PC-3 (cell line): ENCODE measurements around the gene CRNKL1. TPM values are rescaled to one million over a fixed set of nuclear protein-coding genes. Genes with fewer than 3 reads are reported as not detected.

Experiments used
- ATAC-seq: fragments of 200-7000 bp; cut with Tn5 transposase; 2 replicates; pipeline ENCODE4 v1.9.1; 2020; ENCODE audit warnings: mild to moderate bottlenecking, moderate library complexity
- BruUV-seq: library from RNA; stranded (reverse); fragments of 400-500 nt; replicated peaks from 2 replicates; lab custom pipeline; 2021; lab: Mats Ljungman, UMichigan
- CTCF ChIA-PET: fragments of 300-600 bp; sonication (Branson Sonifier 250); formaldehyde crosslinking; loops from one replicate; lab custom pipeline; 2022; ENCODE audit warnings: antibody characterized with exemption; lab: Charles Lee
- POLR2A ChIA-PET: fragments of 300-600 bp; sonication (Branson Sonifier 250); formaldehyde crosslinking; loops from one replicate; lab custom pipeline; 2022; ENCODE audit warnings: antibody characterized with exemption; ENCODE audit not compliant: unreplicated experiment; lab: Charles Lee
- DNase-seq: peaks from one replicate; pipeline ENCODE4 v3.0.0-alpha.2; 2015
- H2AFZ ChIP-seq: fragments of 300-600 bp; sonication (generic); 2 replicates; pipeline ENCODE4 v1.6.0; 2016; ENCODE audit warnings: antibody characterized with exemption, low read length
- H3F3A ChIP-seq: fragments of 300-600 bp; sonication (generic); one replicate; pipeline ENCODE4 v1.6.0; 2017; ENCODE audit warnings: antibody characterized with exemption, low read length, control low read depth, mild to moderate bottlenecking; ENCODE audit not compliant: unreplicated experiment
- H3K27ac ChIP-seq: fragments of 300-600 bp; sonication (generic); 2 replicates; pipeline ENCODE4 v1.5.1; 2016; ENCODE audit warnings: mild to moderate bottlenecking, low read length
- H3K27me3 ChIP-seq: fragments of 300-600 bp; sonication (generic); 2 replicates; pipeline ENCODE4 v1.6.1; 2016; ENCODE audit warnings: low read length, mixed read lengths
- H3K36me3 ChIP-seq: fragments of 300-600 bp; sonication (generic); 2 replicates; pipeline ENCODE4 v1.6.1; 2016; ENCODE audit warnings: low read depth, mixed run types, low read length, mixed read lengths
- H3K4me1 ChIP-seq: fragments of 300-600 bp; sonication (generic); 2 replicates; pipeline ENCODE4 v1.5.1; 2016; ENCODE audit warnings: low read length; ENCODE audit not compliant: insufficient read depth
- H3K4me2 ChIP-seq: fragments of 300-600 bp; sonication (generic); 2 replicates; pipeline ENCODE4 v1.6.0; 2016; ENCODE audit warnings: low read length
- H3K4me3 ChIP-seq: fragments of 300-600 bp; sonication (generic); 2 replicates; pipeline ENCODE4 v1.5.1; 2016; ENCODE audit warnings: mild to moderate bottlenecking, low read length, mixed read lengths
- H3K79me2 ChIP-seq: fragments of 300-600 bp; sonication (generic); 2 replicates; pipeline ENCODE4 v1.6.1; 2017; ENCODE audit warnings: low read length, mixed read lengths
- H3K9ac ChIP-seq: fragments of 300-600 bp; sonication (generic); 2 replicates; pipeline ENCODE4 v1.6.0; 2016; ENCODE audit warnings: mild to moderate bottlenecking, low read length
- H3K9me2 ChIP-seq: fragments of 300-600 bp; sonication (generic); replicated peaks from 2 replicates; pipeline ENCODE4 v1.6.1; 2016; ENCODE audit warnings: mixed run types, low read length, mixed read lengths
- H3K9me3 ChIP-seq: fragments of 300-600 bp; sonication (generic); 2 replicates; pipeline ENCODE4 v1.6.1; 2016; ENCODE audit warnings: low read length, mixed read lengths
- H4K20me1 ChIP-seq: fragments of 300-600 bp; sonication (generic); 2 replicates; pipeline ENCODE4 v1.6.1; 2016; ENCODE audit warnings: low read length, mixed read lengths
- CTCF ChIP-seq: fragments of 300-600 bp; sonication (generic); conservative IDR thresholded peaks from 2 replicates; pipeline ENCODE4 v1.5.1; 2017; ENCODE audit warnings: antibody characterized with exemption, low read depth, mild to moderate bottlenecking, low read length
- EZH2 ChIP-seq: fragments of 300-600 bp; sonication (generic); IDR thresholded peaks from one replicate; pipeline ENCODE4 v1.6.1; 2017; ENCODE audit warnings: antibody characterized with exemption, mild to moderate bottlenecking, low read length; ENCODE audit not compliant: unreplicated experiment
- EZH2phosphoT487 ChIP-seq: fragments of 300-600 bp; sonication (generic); IDR thresholded peaks from 2 replicates; pipeline ENCODE4 v1.6.1; 2018; ENCODE audit warnings: mild to moderate bottlenecking, antibody characterized with exemption, low read length, borderline replicate concordance
- intact Hi-C: fragments of 100-400 bp; cut with micrococcal nuclease; formaldehyde crosslinking; loops from 2 replicates; pipeline ENCODE4 v1.9.0; 2023
- total RNA-seq: library from RNA; depleted of rRNA; stranded (reverse); fragments of >200 nt; gene quantifications from 2 replicates; pipeline ENCODE4 v1.2.3, GENCODE V29; 2014

The CRNKL1 gene
- total RNA-seq, 1 experiment from 2014 or later, result 22.5 TPM

- no peak for TF ChIP-seq EZH2phosphoT487
- TF ChIP-seq CTCF, result no peak
- TF ChIP-seq EZH2, result no peak
Measured at GRCh38 chr20:20020908-20021307, 31.4 kb downstream of the CRNKL1 start.

GRCh38 chr20:20019123-20019522 is 33.1 kb downstream of the CRNKL1 start:
- peaks cover 20% of the 10 kb centered on the region; the same call in 1 of the 2 replicates for H3K36me3 ChIP-seq
- TF ChIP-seq EZH2phosphoT487, result no peak
- no peaks in the 10 kb centered on the region for H3K9me2 ChIP-seq
- POLR2A ChIA-PET, result interaction anchor here (0.6 kb wide), 1 partner anchor 133 kb away, joined by 3 read pairs; no protein-coding TSS in a partner anchor
- ATAC-seq, result no peak
- peaks cover 71% of the 10 kb centered on the region for H3K79me2 ChIP-seq
- H3K4me3 ChIP-seq, result peak overlapping the region; percentile 90
- intact Hi-C loops, result no loop called here
- CTCF ChIA-PET, result no interaction called here
- H3K27me3 ChIP-seq, result no peaks in the 10 kb centered on the region
- H4K20me1 ChIP-seq, result peaks cover 26% of the 10 kb centered on the region; the same call in 1 of the 2 replicates
- no peaks in the 10 kb centered on the region for H3K9me3 ChIP-seq
- H3F3A ChIP-seq, result no peaks in the 10 kb centered on the region
- BruUV-seq, result no TSS peak
- peaks cover 39% of the 10 kb centered on the region for H3K4me1 ChIP-seq
- peak overlapping the region; percentile 97 for H3K9ac ChIP-seq
- peak overlapping the region; percentile 98 for H3K4me2 ChIP-seq
- peak overlapping the region; percentile 49 for H3K27ac ChIP-seq
- H2AFZ ChIP-seq, result no peak overlapping the region
- peak; percentile 89 for DNase-seq

More at GRCh38 chr20:20020908-20021307, 31.4 kb downstream of the CRNKL1 start:
- Histone ChIP-seq H3K9me2 (no peaks in the 10 kb centered on the region), H3K79me2 (peaks cover 89% of the 10 kb centered on the region), H3K27ac (no peak overlapping the region), H3K9ac (no peak overlapping the region), H3K4me2 (no peak overlapping the region), H4K20me1 (peaks cover 32% of the 10 kb centered on the region), H3K36me3 (peaks cover 32% of the 10 kb centered on the region; the same call in 1 of the 2 replicates), H3K9me3 (no peaks in the 10 kb centered on the region), H3F3A (no peaks in the 10 kb centered on the region), H3K4me1 (peaks cover 29% of the 10 kb centered on the region), H3K27me3 (no peaks in the 10 kb centered on the region), H2AFZ (no peak overlapping the region), H3K4me3 (no peak overlapping the region)
- ChIA-PET CTCF (no interaction called here), POLR2A (no interaction called here)
- DNase-seq, result no peak
- intact Hi-C loops, result no loop called here
- BruUV-seq, result no TSS peak
- no peak for ATAC-seq

- DNase-seq, result peak; percentile 14
- no peaks in the 10 kb centered on the region for H3F3A ChIP-seq
- no peak for TF ChIP-seq EZH2
- TF ChIP-seq CTCF, result no peak
- TF ChIP-seq EZH2phosphoT487, result no peak
- H3K9ac ChIP-seq, result peak overlapping the region; percentile 97
- CTCF ChIA-PET, result no interaction called here
- peak overlapping the region; percentile 98 for H3K4me2 ChIP-seq
- H3K27ac ChIP-seq, result peak overlapping the region; percentile 49
- peak overlapping the region; percentile 90 for H3K4me3 ChIP-seq
- peaks cover 39% of the 10 kb centered on the region for H3K4me1 ChIP-seq
- POLR2A ChIA-PET, result interaction anchor here (0.6 kb wide), 2 partner anchors 132 to 1451 kb away, joined by 3 to 5 read pairs; no protein-coding TSS in a partner anchor
- peaks cover 63% of the 10 kb centered on the region for H3K79me2 ChIP-seq
- intact Hi-C loops, result no loop called here
- peaks cover 13% of the 10 kb centered on the region; the same call in 1 of the 2 replicates for H3K36me3 ChIP-seq
- BruUV-seq, result TSS peak; percentile 74
- ATAC-seq, result no peak
- H4K20me1 ChIP-seq, result peaks cover 22% of the 10 kb centered on the region; the same call in 1 of the 2 replicates
- H3K9me2 ChIP-seq, result no peaks in the 10 kb centered on the region
- no peaks in the 10 kb centered on the region for H3K9me3 ChIP-seq
- no peak overlapping the region for H2AFZ ChIP-seq
- no peaks in the 10 kb centered on the region for H3K27me3 ChIP-seq
Measured at GRCh38 chr20:20018366-20018765, 33.9 kb downstream of the CRNKL1 start.
